AG09319 (cell line): ENCODE results near the gene TTYH3.

ENCODE experiments used
- DNase-seq: peaks from one replicate; pipeline ENCODE4 v3.0.0-alpha.2; 2010; ENCODE audit warnings: low read depth; ENCODE audit errors: extremely low read depth
- CTCF ChIP-seq: IDR thresholded peaks from 2 replicates; pipeline ENCODE4 v1.5.1; 2011; ENCODE audit warnings: low read depth, mild to moderate bottlenecking, inconsistent platforms, low read length, moderate library complexity

Gene TTYH3

GRCh38 chr7:2613098-2613930 is 18.5 kb upstream of the TTYH3 start:
- no peak for DNase-seq
- no peak for TF ChIP-seq CTCF

- TF ChIP-seq CTCF: no peak
- DNase-seq: no peak
Observed at GRCh38 chr7:2613931-2614600, 17.7 kb upstream of the TTYH3 start.

GRCh38 chr7:2614631-2615330 is 17.0 kb upstream of the TTYH3 start:
- no peak for TF ChIP-seq CTCF
- DNase-seq: peak; percentile 52

- TF ChIP-seq CTCF: no peak
- no peak for DNase-seq
Observed at GRCh38 chr7:2616387-2617324, 15.1 kb upstream of the TTYH3 start.

GRCh38 chr7:2617325-2617905 is 14.4 kb upstream of the TTYH3 start:
- no peak for DNase-seq
- TF ChIP-seq CTCF: no peak

GRCh38 chr7:2619116-2619515 is 12.7 kb upstream of the TTYH3 start:
- TF ChIP-seq CTCF: no peak
- DNase-seq: no peak
